ENCODE results near the gene MFSD1. TPM values are rescaled to one million over a fixed set of nuclear protein-coding genes. Genes with fewer than 3 reads are reported as not detected.

MFSD1 gene
- total and polyA plus RNA-seq, 2 experiments from 2014 or later: 4.3 to 28.4 TPM

DNA sequence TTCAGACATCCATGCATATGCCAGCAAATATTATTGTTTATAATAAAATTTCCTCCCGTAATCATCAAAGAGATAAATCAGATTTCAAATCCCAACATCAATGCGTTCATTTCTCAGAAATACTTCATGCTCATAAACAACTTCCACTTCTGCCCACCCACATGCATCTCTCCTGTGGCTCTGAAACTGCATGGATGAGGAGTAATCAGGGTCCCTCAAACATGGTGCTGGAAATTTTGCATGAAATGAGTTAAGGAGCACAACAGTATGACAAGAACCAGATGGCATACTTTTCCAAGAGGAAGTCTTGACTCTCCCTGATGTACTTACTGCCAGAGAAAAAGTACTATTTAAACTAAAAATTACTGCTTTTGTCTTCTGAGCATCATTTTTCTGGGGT is 26.9 kb upstream of the MFSD1 start:
- Histone ChIP-seq H3K4me1 (ENCODE audit: insufficient read depth) (no peaks in the 10 kb centered on the region), H4K20me1 (replicated peaks; ENCODE audit: insufficient read depth) (no peaks in the 10 kb centered on the region), H3K79me2 (replicated peaks; ENCODE audit: insufficient read depth) (no peaks in the 10 kb centered on the region), H3K27me3 (ENCODE audit: insufficient read depth) (no peaks in the 10 kb centered on the region), H3K4me3 (no peak overlapping the region), H3K36me3 (ENCODE audit: insufficient read depth) (no peaks in the 10 kb centered on the region), H3K4me2 (no peak overlapping the region), H3F3A (replicated peaks; ENCODE audit: low read depth) (no peaks in the 10 kb centered on the region), H3K9me2 (ENCODE audit: insufficient read depth) (no peaks in the 10 kb centered on the region), H3K27ac (ENCODE audit: low read depth) (no peak overlapping the region), H2AFZ (no peak overlapping the region)
- H3K27me3 Mint-ChIP-seq (ENCODE audit: insufficient read depth, low read depth, poor library complexity): peaks cover 3% of the 10 kb centered on the region
- no peaks in the 10 kb centered on the region; the same call in 2 of the 3 replicates for H3K36me3 Mint-ChIP-seq (ENCODE audit: low read depth)
- H3K9me3 Mint-ChIP-seq: no peaks in the 10 kb centered on the region
- DNase-seq (ENCODE audit: low spot score) (no peak), ATAC-seq (no peak)
- TF ChIP-seq NANOG (IDR thresholded peaks at IDR 0.05; ENCODE audit: borderline replicate concordance): no peak
- no peak for TF ChIP-seq STAT1 (IDR thresholded peaks at IDR 0.05; ENCODE audit: unreplicated experiment)
- no peak for TF ChIP-seq EZH2phosphoT487 (IDR thresholded peaks at IDR 0.05; ENCODE audit: unreplicated experiment)
- TF ChIP-seq JUNB (IDR thresholded peaks at IDR 0.05; ENCODE audit: unreplicated experiment): no peak
- no peak for TF ChIP-seq CTCF (conservative IDR thresholded peaks at IDR 0.05; ENCODE audit: low read depth in 2 of 2)
- no peak for TF ChIP-seq ZNF331 (CRISPR knock-in tag; IDR thresholded peaks at IDR 0.05; ENCODE audit: low read depth)
- TF ChIP-seq, protein P1, sequence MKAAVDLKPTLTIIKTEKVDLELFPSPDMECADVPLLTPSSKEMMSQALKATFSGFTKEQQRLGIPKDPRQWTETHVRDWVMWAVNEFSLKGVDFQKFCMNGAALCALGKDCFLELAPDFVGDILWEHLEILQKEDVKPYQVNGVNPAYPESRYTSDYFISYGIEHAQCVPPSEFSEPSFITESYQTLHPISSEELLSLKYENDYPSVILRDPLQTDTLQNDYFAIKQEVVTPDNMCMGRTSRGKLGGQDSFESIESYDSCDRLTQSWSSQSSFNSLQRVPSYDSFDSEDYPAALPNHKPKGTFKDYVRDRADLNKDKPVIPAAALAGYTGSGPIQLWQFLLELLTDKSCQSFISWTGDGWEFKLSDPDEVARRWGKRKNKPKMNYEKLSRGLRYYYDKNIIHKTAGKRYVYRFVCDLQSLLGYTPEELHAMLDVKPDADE (IDR thresholded peaks at IDR 0.05): no peak
- peaks cover 7% of the 10 kb centered on the region; the same call in 2 of the 3 replicates for H3K4me1 Mint-ChIP-seq
- H3K27ac Mint-ChIP-seq: no peak overlapping the region
- H3K4me3 Mint-ChIP-seq: no peak overlapping the region

DNA sequence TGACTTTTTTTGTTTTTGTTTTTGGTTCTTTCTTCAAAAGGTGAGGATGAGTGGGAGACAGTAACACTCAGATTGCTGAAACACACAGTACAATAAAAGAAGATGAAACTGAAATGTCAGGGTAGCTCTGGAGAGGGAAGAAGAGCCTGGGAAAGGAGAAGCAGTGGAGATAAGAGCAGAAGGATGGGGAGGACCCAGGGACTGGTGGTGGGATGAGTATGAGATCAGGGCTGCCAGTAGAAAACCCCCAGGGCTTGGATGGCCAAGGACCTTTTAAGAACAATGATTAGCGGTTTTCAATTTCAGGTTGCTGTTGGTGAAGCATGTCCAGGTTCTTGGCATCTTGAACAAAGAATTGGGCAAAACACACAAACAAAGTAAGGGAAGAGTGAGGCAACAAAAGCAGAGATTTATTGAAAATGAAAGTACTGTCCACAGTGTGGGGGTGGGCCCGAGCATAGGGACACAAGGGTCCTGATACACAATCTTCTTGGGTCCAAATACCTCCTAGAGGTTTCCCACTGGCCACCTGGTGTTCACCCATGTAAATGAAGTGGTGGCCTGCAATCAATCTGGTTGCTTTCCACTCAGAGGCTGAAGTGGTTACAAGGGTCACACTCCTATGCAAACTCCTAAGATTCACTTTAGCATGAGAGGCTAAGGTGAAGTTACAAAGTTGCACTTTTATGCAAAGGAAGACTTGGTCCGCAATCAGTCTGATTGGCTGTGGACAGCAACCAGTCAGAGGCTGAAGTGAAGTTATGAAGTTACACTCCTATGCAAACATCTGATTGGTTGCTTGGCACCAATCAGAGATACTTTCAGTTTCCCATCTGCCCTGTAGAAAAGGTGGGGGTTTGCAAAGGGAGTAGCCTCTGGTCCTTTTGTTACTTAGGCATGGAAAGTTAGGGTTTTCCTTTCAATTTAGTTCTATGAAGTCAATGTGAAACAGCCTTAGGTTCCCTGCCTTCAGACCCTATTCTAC is 26.1 kb upstream of the MFSD1 start:
- Histone ChIP-seq H3K4me2 (no peak overlapping the region), H2AFZ (no peak overlapping the region)
- no peak overlapping the region for H3K27ac Mint-ChIP-seq

More for the DNA sequence above, 26.1 kb upstream of the MFSD1 start:
- Histone ChIP-seq H4K20me1 (replicated peaks; ENCODE audit: insufficient read depth) (no peaks in the 10 kb centered on the region), H3K27me3 (ENCODE audit: insufficient read depth) (no peaks in the 10 kb centered on the region), H3F3A (replicated peaks; ENCODE audit: low read depth) (no peaks in the 10 kb centered on the region), H3K36me3 (ENCODE audit: insufficient read depth) (no peaks in the 10 kb centered on the region), H3K9me2 (ENCODE audit: insufficient read depth) (no peaks in the 10 kb centered on the region), H3K79me2 (replicated peaks; ENCODE audit: insufficient read depth) (no peaks in the 10 kb centered on the region), H3K4me3 (no peak overlapping the region), H3K4me1 (ENCODE audit: insufficient read depth) (no peaks in the 10 kb centered on the region), H3K27ac (ENCODE audit: low read depth) (no peak overlapping the region)
- Mint-ChIP-seq H3K36me3 (ENCODE audit: low read depth) (no peaks in the 10 kb centered on the region; the same call in 2 of the 3 replicates), H3K4me3 (no peak overlapping the region), H3K4me1 (peaks cover 5% of the 10 kb centered on the region; the same call in 2 of the 3 replicates), H3K9me3 (no peaks in the 10 kb centered on the region), H3K27me3 (ENCODE audit: insufficient read depth, low read depth, poor library complexity) (peaks cover 6% of the 10 kb centered on the region)
- TF ChIP-seq STAT1 (IDR thresholded peaks at IDR 0.05; ENCODE audit: unreplicated experiment): no peak
- no peak for TF ChIP-seq NANOG (IDR thresholded peaks at IDR 0.05; ENCODE audit: borderline replicate concordance)
- ATAC-seq (no peak), DNase-seq (ENCODE audit: low spot score) (no peak)

Data from GM23338 (cell line).